Ascending aorta (tissue), 2 donors: Measurements from ENCODE around the gene HSH2D. TPM values are rescaled to one million over a fixed set of nuclear protein-coding genes. Genes with fewer than 3 reads are reported as not detected.

Experiments
- DNase-seq, 2 donors: peaks; one replicate each; pipeline ENCODE4 v3.0.0-alpha.2; 2019; ENCODE audit warnings: low spot score in 2 of 2
- H3K27ac ChIP-seq, 2 donors: fragments of 200-600 bp; sonication (generic); one replicate each; pipeline ENCODE4 v1.5.1; 2016 to 2017; ENCODE audit warnings: mild to moderate bottlenecking in 1 of 2
- H3K27me3 ChIP-seq: fragments of 200-600 bp; sonication (generic); one replicate; pipeline ENCODE4 v1.5.1; 2017
- H3K36me3 ChIP-seq, 2 donors: fragments of 200-600 bp; sonication (generic); one replicate each; pipeline ENCODE4 v1.5.1; 2016
- H3K4me1 ChIP-seq, 2 donors: fragments of 200-600 bp; sonication (generic); one replicate each; pipeline ENCODE4 v1.5.1; 2016 to 2017; ENCODE audit warnings: mild to moderate bottlenecking in 1 of 2
- H3K4me3 ChIP-seq, 2 donors: fragments of 200-600 bp; sonication (generic); one replicate each; pipeline ENCODE4 v1.5.1; 2016 to 2017; ENCODE audit warnings: mild to moderate bottlenecking in 1 of 2
- H3K9me3 ChIP-seq, 2 donors: fragments of 200-600 bp; sonication (generic); one replicate each; pipeline ENCODE4 v1.5.1; 2016
- intact Hi-C: fragments of 100-400 bp; cut with DNase I; formaldehyde crosslinking; loops from one replicate; pipeline ENCODE4 v1.15.1; 2023
- total RNA-seq: library from RNA; depleted of rRNA; stranded (reverse); fragments of >200 nt; gene quantifications from one replicate; pipeline ENCODE4 v1.1.0, GENCODE V29; 2016
- TF ChIP-seq, protein P1 (sequence below), 3 experiments: fragments of 200-600 bp in 2 of 3; fragments of 450-650 bp in 1 of 3; sonication (generic) in 2 of 3; IDR thresholded peaks; one replicate each; pipeline ENCODE4 v1.5.1; 2016 to 2019; ENCODE audit warnings: antibody characterized with exemption in 3 of 3, mild to moderate bottlenecking in 1 of 3, moderate library complexity in 1 of 3

HSH2D gene
- total RNA-seq, 1 donor from 2014 or later = not detected

DNA sequence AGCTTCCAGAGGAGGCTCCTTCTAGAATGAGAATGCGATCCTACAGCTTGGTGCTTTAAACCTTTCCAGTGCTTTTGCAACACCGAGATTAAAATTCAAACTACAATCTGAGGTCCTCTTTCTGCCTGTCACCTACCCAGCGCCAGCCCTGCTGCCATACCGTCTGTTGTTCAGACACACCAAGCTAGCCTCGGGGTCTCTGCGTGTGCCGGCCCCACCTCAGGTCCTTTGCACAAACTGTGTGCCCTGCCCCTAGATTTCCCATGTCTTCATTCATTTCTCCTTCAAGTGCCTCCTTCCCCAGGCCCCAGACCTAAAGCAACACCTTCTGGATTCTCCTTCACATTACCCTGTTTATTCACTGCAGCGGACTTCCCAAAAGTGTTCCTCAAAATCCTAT lies 11.1 kb downstream of the HSH2D start:
- H3K27ac ChIP-seq = no peak overlapping the region

DNA sequence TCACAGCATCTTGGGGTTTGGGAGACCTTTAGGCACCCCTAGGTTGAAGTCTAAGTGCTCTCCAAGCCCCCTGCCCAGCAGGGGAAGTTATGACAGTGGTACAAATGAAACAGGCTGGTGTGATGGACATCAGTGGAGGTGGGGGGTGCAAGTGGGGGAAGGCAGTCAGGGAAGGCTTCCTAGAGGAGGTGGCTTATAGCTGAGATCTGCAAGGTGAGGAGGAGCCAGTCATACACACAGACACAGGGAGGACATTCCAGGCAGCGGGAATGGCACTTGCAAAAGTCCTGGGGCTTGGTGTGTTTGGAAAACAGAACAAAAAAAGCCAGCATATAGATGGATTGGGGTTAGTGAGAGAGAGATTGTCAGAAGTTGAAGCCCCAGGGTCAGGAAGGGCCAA lies 11.6 kb downstream of the HSH2D start:
- no peak for DNase-seq
- H3K4me1 ChIP-seq = no peaks in the 10 kb centered on the region
- TF ChIP-seq, protein P1, sequence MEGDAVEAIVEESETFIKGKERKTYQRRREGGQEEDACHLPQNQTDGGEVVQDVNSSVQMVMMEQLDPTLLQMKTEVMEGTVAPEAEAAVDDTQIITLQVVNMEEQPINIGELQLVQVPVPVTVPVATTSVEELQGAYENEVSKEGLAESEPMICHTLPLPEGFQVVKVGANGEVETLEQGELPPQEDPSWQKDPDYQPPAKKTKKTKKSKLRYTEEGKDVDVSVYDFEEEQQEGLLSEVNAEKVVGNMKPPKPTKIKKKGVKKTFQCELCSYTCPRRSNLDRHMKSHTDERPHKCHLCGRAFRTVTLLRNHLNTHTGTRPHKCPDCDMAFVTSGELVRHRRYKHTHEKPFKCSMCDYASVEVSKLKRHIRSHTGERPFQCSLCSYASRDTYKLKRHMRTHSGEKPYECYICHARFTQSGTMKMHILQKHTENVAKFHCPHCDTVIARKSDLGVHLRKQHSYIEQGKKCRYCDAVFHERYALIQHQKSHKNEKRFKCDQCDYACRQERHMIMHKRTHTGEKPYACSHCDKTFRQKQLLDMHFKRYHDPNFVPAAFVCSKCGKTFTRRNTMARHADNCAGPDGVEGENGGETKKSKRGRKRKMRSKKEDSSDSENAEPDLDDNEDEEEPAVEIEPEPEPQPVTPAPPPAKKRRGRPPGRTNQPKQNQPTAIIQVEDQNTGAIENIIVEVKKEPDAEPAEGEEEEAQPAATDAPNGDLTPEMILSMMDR (IDR thresholded peaks at IDR 0.05) = no peak
- H3K27ac ChIP-seq = no peak overlapping the region
- intact Hi-C loops = no loop called here
- no peaks in the 10 kb centered on the region for H3K27me3 ChIP-seq
- H3K9me3 ChIP-seq = no peaks in the 10 kb centered on the region
- no peak overlapping the region for H3K4me3 ChIP-seq
- no peaks in the 10 kb centered on the region for H3K36me3 ChIP-seq

More for the DNA sequence above, 11.1 kb downstream of the HSH2D start:
- intact Hi-C loops = no loop called here
- H3K9me3 ChIP-seq = no peaks in the 10 kb centered on the region
- H3K4me3 ChIP-seq = no peak overlapping the region
- no peaks in the 10 kb centered on the region for H3K36me3 ChIP-seq
- TF ChIP-seq, protein P1 (IDR thresholded peaks at IDR 0.05) = no peak
- no peaks in the 10 kb centered on the region for H3K4me1 ChIP-seq
- no peaks in the 10 kb centered on the region for H3K27me3 ChIP-seq
- DNase-seq = no peak

DNA sequence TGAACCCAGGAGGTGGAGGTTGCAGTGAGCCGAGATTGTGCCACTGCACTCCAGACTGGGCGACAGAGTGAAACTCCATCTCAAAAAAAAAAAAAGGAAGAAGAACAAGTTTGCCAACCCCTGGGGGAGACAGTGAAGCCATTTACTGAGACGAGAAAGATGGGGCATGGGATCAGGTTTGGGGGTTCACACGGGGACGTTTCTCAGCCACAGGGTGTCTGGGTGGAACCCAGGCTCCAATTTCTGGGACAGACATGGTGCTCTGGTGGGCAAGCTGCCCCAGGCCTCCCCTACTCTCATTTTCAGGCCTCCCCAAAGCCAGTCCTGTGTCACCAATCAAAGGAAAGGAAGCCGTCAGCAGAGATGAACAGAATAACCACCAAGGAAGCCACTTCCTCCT lies 13.4 kb downstream of the HSH2D start:
- no peaks in the 10 kb centered on the region for H3K36me3 ChIP-seq
- TF ChIP-seq, protein P1 (IDR thresholded peaks at IDR 0.05) = no peak
- DNase-seq = no peak

DNA sequence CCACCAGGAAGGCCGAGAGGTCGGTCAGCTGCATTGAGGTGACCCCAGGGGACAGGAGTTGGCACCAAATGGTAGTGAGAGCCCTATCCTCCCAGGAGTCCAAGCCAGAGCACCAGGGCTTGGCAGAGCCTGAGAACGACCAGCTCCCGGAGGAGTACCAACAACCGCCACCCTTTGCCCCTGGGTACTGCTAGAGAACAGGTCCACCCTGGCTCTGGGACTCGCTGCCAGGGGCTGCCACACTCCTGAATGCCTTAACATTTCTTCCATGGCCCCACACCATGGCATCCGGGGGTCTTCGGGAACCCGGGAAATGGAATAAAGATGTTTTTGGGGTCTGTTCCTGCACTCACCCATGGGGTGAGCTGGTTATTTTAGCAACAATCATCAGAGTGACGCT lies 14.1 kb downstream of the HSH2D start:
- no peaks in the 10 kb centered on the region for H3K4me1 ChIP-seq
- H3K9me3 ChIP-seq = no peaks in the 10 kb centered on the region
- DNase-seq = no peak
- no peak overlapping the region for H3K27ac ChIP-seq
- TF ChIP-seq, protein P1 (IDR thresholded peaks at IDR 0.05) = no peak
- intact Hi-C loops = no loop called here
- no peaks in the 10 kb centered on the region for H3K36me3 ChIP-seq
- no peak overlapping the region for H3K4me3 ChIP-seq
- no peaks in the 10 kb centered on the region for H3K27me3 ChIP-seq

More for the DNA sequence above, 13.4 kb downstream of the HSH2D start:
- no peaks in the 10 kb centered on the region for H3K9me3 ChIP-seq
- H3K4me3 ChIP-seq = no peak overlapping the region
- H3K4me1 ChIP-seq = no peaks in the 10 kb centered on the region
- no peaks in the 10 kb centered on the region for H3K27me3 ChIP-seq
- H3K27ac ChIP-seq = no peak overlapping the region
- intact Hi-C loops = no loop called here

DNA sequence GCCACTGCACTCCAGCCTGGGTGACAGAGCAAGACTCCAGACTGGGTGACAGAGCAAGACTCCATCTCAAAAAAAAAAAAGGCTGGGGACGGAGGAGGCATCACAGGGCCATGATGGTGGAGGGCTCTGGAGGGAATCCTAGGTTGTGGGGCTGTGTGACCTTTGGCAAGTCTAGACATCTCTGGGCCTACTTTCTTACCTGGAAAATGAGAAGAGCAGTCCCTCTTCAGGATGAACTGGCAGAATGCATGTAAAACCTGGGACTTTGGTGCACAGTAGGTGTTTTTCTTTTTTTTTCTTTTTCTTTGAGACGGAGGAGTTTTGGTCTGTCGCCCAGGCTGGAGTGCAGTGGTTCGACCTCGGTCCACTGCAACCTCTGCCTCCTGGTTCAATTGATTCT lies 16.2 kb downstream of the HSH2D start:
- H3K27ac ChIP-seq = no peak overlapping the region
- H3K27me3 ChIP-seq = no peaks in the 10 kb centered on the region
- H3K4me3 ChIP-seq = no peak overlapping the region
- H3K4me1 ChIP-seq = no peaks in the 10 kb centered on the region
- no peaks in the 10 kb centered on the region for H3K9me3 ChIP-seq
- intact Hi-C loops = no loop called here
- DNase-seq = no peak
- H3K36me3 ChIP-seq = no peaks in the 10 kb centered on the region
- TF ChIP-seq, protein P1 (IDR thresholded peaks at IDR 0.05) = no peak

DNA sequence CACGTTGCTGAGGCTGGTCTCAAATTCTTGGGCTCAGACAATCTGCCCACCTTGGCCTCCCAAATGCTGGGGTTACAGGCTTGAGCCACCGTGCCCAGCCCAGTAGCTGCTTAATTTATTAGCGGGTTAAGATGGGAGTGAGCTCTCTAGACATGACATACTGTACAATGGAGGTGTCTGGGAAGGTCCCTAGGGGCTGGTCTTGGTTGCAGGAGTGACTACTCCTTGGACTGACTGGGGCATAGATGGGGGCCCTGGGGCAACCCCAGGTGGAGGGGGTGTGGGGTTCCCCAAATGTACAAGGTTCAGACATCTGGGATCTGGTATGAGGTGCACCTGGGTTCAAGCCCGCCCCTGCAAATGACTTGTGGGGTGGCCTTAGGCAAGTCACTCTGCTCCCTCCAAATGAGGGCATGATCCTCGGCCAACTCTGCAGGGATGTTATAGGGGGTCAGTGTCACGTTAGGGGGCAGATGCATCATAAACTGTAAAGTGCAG lies 17.0 kb downstream of the HSH2D start:
- TF ChIP-seq, protein P1 (IDR thresholded peaks at IDR 0.05) = no peak
- intact Hi-C loops = no loop called here

More for the DNA sequence above, 17.0 kb downstream of the HSH2D start:
- DNase-seq = no peak
- H3K4me1 ChIP-seq = no peaks in the 10 kb centered on the region
- H3K36me3 ChIP-seq = no peaks in the 10 kb centered on the region
- H3K27me3 ChIP-seq = no peaks in the 10 kb centered on the region
- no peak overlapping the region for H3K4me3 ChIP-seq
- no peaks in the 10 kb centered on the region for H3K9me3 ChIP-seq
- H3K27ac ChIP-seq = no peak overlapping the region
